HG02884 (cell line): ENCODE measurements around the gene ZNF385D.

Experiments
- ATAC-seq: cut with Tn5 transposase; IDR thresholded peaks from one replicate; pipeline ENCODE4 v1.9.1; 2021; ENCODE audit warnings: mild to moderate bottlenecking, moderate library complexity; ENCODE audit not compliant: unreplicated experiment

ZNF385D gene

GRCh38 chr3:21750080-21750696 is 822 bp downstream of the ZNF385D start:
- ATAC-seq, result no peak

DNA sequence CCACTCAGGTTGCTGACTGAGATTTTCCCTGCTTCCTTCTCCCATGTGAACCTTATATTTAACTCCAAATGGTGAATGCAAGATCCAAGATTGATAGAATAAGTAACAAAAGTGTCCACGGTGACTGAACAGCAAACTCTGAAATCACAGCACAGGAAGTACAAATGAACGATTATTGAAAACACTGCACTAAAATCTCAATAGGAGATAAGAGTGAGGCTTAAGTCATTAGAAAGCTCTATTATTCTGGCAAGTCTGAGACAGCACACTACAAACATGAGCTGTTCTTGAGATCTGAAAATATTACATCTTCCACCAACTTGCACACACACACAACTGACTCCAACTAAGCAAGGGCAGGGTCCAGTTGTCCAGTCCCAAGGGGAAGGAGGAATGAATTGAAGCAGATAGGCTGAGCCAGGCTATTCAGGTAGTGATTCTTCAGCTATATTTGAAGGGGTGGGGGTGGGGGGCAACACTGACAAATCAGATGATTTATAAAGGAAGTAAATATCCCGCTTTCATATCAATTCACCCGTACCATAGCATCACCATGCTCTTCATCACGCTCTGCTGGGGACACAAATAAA is 2.9 kb downstream of the ZNF385D start:
- ATAC-seq, result no peak

- ATAC-seq, result no peak
These were observed 3.6 kb downstream of the ZNF385D start for GRCh38 chr3:21747376-21747775.

DNA sequence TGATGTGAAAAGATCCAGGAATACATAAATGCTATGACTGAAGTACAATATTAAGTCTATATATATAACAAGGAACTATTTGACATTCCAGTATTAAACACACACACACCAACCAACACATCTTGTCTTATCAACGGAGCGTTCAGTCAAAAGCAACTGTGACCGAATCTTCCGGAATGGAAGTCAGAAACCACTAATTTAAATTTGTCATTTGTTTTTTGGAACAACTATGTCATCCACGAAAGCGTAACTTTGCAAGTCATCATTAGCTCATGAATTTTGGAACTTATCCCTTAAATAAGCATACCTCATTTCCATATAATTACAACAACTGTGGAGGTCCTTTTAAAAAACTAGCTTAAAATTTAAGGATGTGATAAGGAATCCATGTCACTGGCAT is 5.0 kb downstream of the ZNF385D start:
- no peak for ATAC-seq

- ATAC-seq, result no peak
These were observed 6.2 kb downstream of the ZNF385D start for GRCh38 chr3:21744793-21745192.

GRCh38 chr3:21738935-21739702 is 11.9 kb downstream of the ZNF385D start:
- no peak for ATAC-seq

DNA sequence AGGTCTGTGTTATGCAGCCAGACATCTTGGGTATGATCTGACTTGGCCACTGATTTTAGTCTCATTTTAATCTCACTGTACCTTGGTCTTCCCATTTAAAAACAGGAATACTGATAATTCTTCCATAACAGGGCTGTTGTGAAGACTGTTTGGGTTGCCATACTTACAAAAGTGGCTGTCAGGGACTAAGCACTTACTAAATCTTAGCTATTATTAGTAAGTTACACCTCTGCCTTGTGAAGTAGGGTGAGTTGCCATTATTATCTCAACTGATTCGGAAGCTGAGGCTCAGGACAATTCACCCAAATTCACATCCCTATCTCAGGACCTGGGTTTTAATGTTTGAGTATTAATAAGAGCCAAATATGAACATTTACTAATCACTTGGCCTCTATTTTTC is 12.7 kb downstream of the ZNF385D start:
- ATAC-seq, result no peak

GRCh38 chr3:21734746-21735145 is 16.3 kb downstream of the ZNF385D start:
- no peak for ATAC-seq

- ATAC-seq, result no peak
These were observed 21.0 kb downstream of the ZNF385D start for GRCh38 chr3:21729888-21730459.

GRCh38 chr3:21729331-21729730 is 21.7 kb downstream of the ZNF385D start:
- ATAC-seq, result no peak

DNA sequence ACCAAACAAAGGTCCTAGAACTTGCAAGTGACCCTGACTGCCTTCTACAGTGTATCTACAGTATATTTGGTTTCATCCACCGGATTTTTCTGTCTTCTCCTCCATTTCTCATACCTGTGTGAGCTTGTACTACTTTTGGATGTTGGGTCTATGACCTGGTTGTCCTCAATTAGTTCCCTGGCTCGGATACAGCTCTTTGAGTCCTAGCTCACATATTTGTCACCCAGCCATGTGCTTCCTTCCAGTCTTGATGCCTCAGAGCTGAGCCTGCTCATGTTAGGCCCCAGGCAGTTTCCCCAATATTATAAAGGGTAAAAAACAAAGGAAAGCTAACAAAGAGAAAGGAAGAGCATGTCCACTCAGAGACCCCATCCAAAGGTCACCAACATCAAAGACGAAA is 28.2 kb downstream of the ZNF385D start:
- ATAC-seq, result no peak

DNA sequence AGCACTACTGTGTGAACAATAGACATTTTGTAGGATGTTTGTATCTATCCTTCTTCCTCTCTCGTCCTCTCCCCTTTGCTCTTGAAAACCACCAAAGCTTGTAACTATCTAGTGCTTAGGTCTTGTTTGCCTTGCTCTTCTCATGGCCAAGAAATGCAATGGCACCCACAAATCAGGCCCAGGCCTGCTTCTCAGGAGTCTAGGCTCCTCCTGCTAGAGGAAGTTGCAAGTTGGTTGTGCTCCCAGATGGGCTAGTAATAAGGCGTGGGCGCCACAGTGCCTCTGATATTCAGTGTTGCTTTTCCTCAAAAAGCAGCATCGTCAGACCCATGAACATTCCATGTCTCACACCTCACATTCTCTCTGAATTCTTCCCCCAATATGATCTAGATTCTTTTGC is 28.7 kb downstream of the ZNF385D start:
- ATAC-seq, result no peak

- ATAC-seq, result no peak
These were observed 31.9 kb downstream of the ZNF385D start for GRCh38 chr3:21718943-21719591.

DNA sequence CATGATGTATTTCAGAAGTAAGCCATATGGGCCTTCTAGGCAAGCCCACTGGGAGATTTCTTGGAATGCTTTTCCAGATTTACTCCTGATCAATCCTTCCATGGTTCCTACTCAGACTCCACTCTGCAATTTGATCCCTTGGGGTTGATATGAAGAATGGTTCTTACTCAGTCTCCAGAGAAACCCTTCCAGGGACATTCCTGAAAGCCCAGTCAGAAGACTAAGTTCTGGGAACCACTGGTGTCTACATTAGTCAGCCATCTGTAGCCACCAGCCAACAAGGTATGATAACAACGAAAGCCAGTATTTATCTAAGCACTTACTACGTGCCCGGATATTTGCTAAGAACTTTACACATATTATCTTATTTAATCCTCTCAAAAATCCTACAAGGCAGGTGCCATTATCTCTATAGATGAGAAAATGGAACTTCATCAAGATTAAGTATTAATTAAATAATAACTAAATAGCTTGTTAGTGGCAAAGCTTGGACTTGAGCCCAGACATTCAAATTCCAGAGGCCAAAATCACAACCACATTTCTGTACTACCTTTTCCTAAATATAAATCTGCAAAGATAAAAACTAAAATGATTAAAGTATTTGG is 32.7 kb downstream of the ZNF385D start:
- no peak for ATAC-seq

DNA sequence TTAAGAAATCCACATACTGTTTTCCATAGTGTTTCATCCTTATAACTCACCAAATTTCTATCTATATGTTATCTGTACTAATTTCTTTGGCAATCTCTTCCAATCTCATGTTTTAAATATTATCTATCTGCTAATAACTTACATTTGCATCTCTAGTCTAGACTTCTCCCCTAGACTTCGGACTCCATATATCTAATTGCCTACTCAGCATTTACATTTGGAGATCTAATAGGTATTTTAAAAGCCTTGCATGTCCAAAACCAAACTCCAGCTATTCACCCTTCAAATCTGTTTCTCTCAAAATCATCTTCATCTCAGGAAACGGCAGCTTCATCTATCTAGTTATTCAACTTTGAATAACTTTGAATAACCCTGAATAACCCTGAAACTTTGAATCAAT is 35.3 kb downstream of the ZNF385D start:
- no peak for ATAC-seq

GRCh38 chr3:21705769-21706168 is 45.2 kb downstream of the ZNF385D start:
- no peak for ATAC-seq

GRCh38 chr3:21704796-21705195 is 46.2 kb downstream of the ZNF385D start:
- no peak for ATAC-seq

GRCh38 chr3:21703291-21703690 is 47.7 kb downstream of the ZNF385D start:
- ATAC-seq, result no peak

DNA sequence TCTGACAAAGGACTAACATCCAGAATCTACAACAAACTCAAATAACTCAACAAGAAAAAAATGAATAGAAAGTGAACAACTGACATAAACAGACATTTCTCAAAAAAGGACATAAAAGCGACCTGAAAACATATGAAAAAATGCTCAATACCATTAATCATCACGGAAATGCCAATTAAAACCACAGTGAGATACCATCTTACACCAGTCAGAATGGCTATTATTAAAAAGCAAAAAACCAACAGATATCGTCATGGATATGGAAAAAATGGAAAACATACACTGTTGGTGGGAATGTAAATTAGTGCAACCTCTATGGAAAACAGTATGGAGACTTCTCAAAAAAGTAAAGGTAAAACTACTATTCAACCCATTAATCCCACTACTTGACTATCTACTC is 53.3 kb downstream of the ZNF385D start:
- no peak for ATAC-seq

DNA sequence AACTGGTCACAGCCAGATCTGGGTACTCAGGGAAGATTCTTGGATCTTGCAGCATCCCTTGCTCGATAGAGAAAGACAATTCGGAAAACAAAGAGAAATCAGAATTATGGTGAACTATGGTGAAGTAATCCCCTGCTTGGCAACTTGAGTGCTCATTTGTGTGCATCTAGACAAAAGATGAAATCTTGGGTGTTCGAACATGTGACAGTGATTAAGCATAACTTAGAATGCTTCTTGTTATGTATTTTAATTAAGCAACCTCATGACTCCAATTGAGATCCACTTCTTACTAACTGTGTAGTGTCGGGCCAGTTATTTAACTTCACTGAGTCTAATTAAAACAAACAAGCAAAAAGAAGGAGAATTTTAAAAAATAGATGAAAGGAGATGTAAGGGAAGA is 56.5 kb downstream of the ZNF385D start:
- ATAC-seq, result no peak

- ATAC-seq, result no peak
These were observed 60.0 kb downstream of the ZNF385D start for GRCh38 chr3:21691036-21691435.
